MM.1S (cell line): ENCODE results near the gene CALD1.

Source experiments
- EZH2 ChIP-seq: fragments of 300-600 bp; sonication (generic); optimal IDR thresholded peaks from 2 replicates; pipeline ENCODE3; 2017; ENCODE audit warnings: low read depth, mild to moderate bottlenecking, antibody characterized with exemption, low read length, mixed read lengths
- TF ChIP-seq, protein P1 (sequence below): fragments of 300-600 bp; sonication (generic); IDR thresholded peaks from 2 replicates; pipeline ENCODE4 v1.5.1; 2016; ENCODE audit warnings: antibody characterized with exemption, low read length, mixed read lengths

- no peak for TF ChIP-seq EZH2
- TF ChIP-seq, protein P1, sequence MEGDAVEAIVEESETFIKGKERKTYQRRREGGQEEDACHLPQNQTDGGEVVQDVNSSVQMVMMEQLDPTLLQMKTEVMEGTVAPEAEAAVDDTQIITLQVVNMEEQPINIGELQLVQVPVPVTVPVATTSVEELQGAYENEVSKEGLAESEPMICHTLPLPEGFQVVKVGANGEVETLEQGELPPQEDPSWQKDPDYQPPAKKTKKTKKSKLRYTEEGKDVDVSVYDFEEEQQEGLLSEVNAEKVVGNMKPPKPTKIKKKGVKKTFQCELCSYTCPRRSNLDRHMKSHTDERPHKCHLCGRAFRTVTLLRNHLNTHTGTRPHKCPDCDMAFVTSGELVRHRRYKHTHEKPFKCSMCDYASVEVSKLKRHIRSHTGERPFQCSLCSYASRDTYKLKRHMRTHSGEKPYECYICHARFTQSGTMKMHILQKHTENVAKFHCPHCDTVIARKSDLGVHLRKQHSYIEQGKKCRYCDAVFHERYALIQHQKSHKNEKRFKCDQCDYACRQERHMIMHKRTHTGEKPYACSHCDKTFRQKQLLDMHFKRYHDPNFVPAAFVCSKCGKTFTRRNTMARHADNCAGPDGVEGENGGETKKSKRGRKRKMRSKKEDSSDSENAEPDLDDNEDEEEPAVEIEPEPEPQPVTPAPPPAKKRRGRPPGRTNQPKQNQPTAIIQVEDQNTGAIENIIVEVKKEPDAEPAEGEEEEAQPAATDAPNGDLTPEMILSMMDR: no peak
Observed at GRCh38 chr7:134931487-134931886, 152.1 kb downstream of the CALD1 start.
